ENCODE results near the gene PPP1R13B. TPM values are rescaled to one million over a fixed set of nuclear protein-coding genes. Genes with fewer than 3 reads are reported as not detected.

PPP1R13B gene
- polyA plus RNA-seq, 1 donor (not counting 4 experiments of a cell fraction or from before 2014, with no cell fraction given) = 7.7 TPM

DNA sequence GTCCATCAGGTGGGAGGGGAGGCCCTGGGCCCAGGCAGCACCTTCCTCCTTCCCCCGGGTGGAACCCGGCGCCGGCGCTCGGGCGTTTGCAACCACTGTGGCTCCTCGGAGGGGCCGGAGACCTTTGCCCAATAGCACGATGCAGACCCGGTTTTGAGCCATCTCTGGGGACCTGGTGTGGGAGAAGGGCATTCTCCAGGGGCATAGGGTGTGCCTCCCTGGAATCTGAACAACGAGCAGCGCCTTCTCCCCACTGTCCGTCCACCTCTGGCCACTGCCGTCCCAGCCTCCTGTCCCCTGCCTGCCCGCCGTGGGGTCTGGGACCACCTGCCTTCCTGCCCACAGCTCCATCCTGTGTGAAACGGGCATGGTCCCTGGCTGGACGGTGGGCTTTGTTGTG is 119.2 kb downstream of the PPP1R13B start:
- FAIRE-seq (no peak), DNase-seq (ENCODE audit: low read depth, low spot score) (no peak)
- no peaks in the 10 kb centered on the region for H3K9me1 ChIP-seq (ENCODE audit: control insufficient read depth, extremely low read depth, insufficient read depth, low read length)
- no peak overlapping the region for H3K27ac ChIP-seq (ENCODE audit: control insufficient read depth, insufficient read depth, low read length)
- H2AFZ ChIP-seq (ENCODE audit: control insufficient read depth, low read length) = no peak overlapping the region
- TF ChIP-seq, protein P1, sequence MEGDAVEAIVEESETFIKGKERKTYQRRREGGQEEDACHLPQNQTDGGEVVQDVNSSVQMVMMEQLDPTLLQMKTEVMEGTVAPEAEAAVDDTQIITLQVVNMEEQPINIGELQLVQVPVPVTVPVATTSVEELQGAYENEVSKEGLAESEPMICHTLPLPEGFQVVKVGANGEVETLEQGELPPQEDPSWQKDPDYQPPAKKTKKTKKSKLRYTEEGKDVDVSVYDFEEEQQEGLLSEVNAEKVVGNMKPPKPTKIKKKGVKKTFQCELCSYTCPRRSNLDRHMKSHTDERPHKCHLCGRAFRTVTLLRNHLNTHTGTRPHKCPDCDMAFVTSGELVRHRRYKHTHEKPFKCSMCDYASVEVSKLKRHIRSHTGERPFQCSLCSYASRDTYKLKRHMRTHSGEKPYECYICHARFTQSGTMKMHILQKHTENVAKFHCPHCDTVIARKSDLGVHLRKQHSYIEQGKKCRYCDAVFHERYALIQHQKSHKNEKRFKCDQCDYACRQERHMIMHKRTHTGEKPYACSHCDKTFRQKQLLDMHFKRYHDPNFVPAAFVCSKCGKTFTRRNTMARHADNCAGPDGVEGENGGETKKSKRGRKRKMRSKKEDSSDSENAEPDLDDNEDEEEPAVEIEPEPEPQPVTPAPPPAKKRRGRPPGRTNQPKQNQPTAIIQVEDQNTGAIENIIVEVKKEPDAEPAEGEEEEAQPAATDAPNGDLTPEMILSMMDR (optimal IDR thresholded peaks at IDR 0.05 in 1 of 3, IDR thresholded peaks at IDR 0.05 in 1 of 3, conservative IDR thresholded peaks at IDR 0.05 in 1 of 3; ENCODE audit: extremely low read depth in 1 of 3, insufficient read depth in 2 of 3, low read length in 3 of 3) = no peak
- no peak for TF ChIP-seq EZH2 (IDR thresholded peaks at IDR 0.05; ENCODE audit: low read length)
- dilution Hi-C loops (cut with MboI; ENCODE audit: extremely low pct_ligation_motif_present, low sequenced_read_pairs) = no loop called here
- peaks cover 31 to 47% of the 10 kb centered on the region in 2 experiments for H3K36me3 ChIP-seq (ENCODE audit: control insufficient read depth in 2 of 2, extremely low read depth in 1 of 2, insufficient read depth in 2 of 2, low read length in 2 of 2)
- H3K4me1 ChIP-seq (ENCODE audit: control insufficient read depth, extremely low read depth, insufficient read depth, low read length) = peaks cover 4% of the 10 kb centered on the region
- H3K4me2 ChIP-seq (ENCODE audit: control insufficient read depth, extremely low read depth, insufficient read depth, low read depth, low read length) = no peak overlapping the region
- H3K27me3 ChIP-seq (ENCODE audit: control insufficient read depth, extremely low read depth, insufficient read depth, low read length) = no peaks in the 10 kb centered on the region
- peaks cover 8% of the 10 kb centered on the region for H4K20me1 ChIP-seq (ENCODE audit: control insufficient read depth, extremely low read depth, insufficient read depth, low read length)
- H3K9me3 ChIP-seq (ENCODE audit: control insufficient read depth, low read depth, low read length) = no peaks in the 10 kb centered on the region
- no peak overlapping the region for H3K4me3 ChIP-seq (ENCODE audit: control insufficient read depth in 2 of 3, extremely low read depth in 1 of 3, insufficient read depth in 2 of 3, low read depth in 1 of 3, low read length in 3 of 3)
- peaks cover 45% of the 10 kb centered on the region for H3K79me2 ChIP-seq (ENCODE audit: control insufficient read depth, insufficient read depth, low read length)
- no peak overlapping the region for H3K9ac ChIP-seq (ENCODE audit: control insufficient read depth, extremely low read depth, insufficient read depth, low read length)

DNA sequence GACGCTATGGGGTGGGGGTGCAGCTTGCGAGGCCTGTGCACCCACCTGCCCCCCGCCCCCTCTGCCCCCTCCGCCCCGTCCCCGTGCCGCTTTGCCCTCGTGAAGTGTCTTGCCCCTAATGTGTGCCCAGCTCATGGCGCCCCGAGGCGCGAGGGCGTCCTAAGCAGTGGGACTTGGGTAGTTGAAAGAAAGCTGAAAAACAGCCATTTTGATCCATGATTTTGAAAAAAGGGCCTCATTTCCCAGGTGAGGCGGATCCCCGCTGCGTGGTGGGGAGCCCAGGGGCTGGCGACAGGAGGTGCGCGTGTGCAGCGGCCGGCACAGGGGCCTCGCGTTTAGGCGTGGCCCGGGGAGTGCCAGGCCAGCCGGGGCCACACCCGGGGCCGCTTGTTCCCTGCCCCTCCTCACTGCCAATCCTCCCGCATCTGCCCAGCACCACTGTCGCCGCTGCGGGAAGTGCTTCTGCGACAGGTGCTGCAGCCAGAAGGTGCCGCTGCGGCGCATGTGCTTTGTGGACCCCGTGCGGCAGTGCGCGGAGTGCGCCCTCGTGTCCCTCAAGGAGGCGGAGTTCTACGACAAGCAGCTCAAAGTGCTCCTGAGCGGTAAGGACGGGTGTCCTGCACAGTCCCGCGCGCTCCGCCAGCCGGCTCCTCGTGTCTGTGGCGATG is 119.9 kb downstream of the PPP1R13B start:
- Histone ChIP-seq H3K4me1 (ENCODE audit: control insufficient read depth, extremely low read depth, insufficient read depth, low read length) (peaks cover 6% of the 10 kb centered on the region), H2AFZ (ENCODE audit: control insufficient read depth, low read length) (no peak overlapping the region), H3K79me2 (ENCODE audit: control insufficient read depth, insufficient read depth, low read length) (peaks cover 51% of the 10 kb centered on the region), H4K20me1 (ENCODE audit: control insufficient read depth, extremely low read depth, insufficient read depth, low read length) (peaks cover 10% of the 10 kb centered on the region), H3K27ac (ENCODE audit: control insufficient read depth, insufficient read depth, low read length) (no peak overlapping the region), H3K4me2 (ENCODE audit: control insufficient read depth, extremely low read depth, insufficient read depth, low read depth, low read length) (no peak overlapping the region), H3K9ac (ENCODE audit: control insufficient read depth, extremely low read depth, insufficient read depth, low read length) (no peak overlapping the region), H3K27me3 (ENCODE audit: control insufficient read depth, extremely low read depth, insufficient read depth, low read length) (no peaks in the 10 kb centered on the region), H3K9me3 (ENCODE audit: control insufficient read depth, low read depth, low read length) (no peaks in the 10 kb centered on the region), H3K4me3 (ENCODE audit: control insufficient read depth in 2 of 3, extremely low read depth in 1 of 3, insufficient read depth in 2 of 3, low read depth in 1 of 3, low read length in 3 of 3) (no peak overlapping the region), H3K36me3 (ENCODE audit: control insufficient read depth in 2 of 2, extremely low read depth in 1 of 2, insufficient read depth in 2 of 2, low read length in 2 of 2) (peaks cover 24 to 45% of the 10 kb centered on the region in 2 experiments), H3K9me1 (ENCODE audit: control insufficient read depth, extremely low read depth, insufficient read depth, low read length) (no peaks in the 10 kb centered on the region)
- dilution Hi-C loops (cut with MboI; ENCODE audit: extremely low pct_ligation_motif_present, low sequenced_read_pairs) = no loop called here
- DNase-seq (ENCODE audit: low read depth, low spot score) (no peak), FAIRE-seq (no peak)
- TF ChIP-seq, protein P1 (optimal IDR thresholded peaks at IDR 0.05 in 1 of 3, IDR thresholded peaks at IDR 0.05 in 1 of 3, conservative IDR thresholded peaks at IDR 0.05 in 1 of 3; ENCODE audit: extremely low read depth in 1 of 3, insufficient read depth in 2 of 3, low read length in 3 of 3) = no peak
- TF ChIP-seq EZH2 (IDR thresholded peaks at IDR 0.05; ENCODE audit: low read length) = no peak
